H1 (cell line): Measurements from ENCODE around the gene DRC3. TPM values are rescaled to one million over a fixed set of nuclear protein-coding genes. Genes with fewer than 3 reads are reported as not detected.

Experiments
- CTCF ChIA-PET: fragments of 300-600 bp; sonication (Branson Sonifier 250); formaldehyde crosslinking; loops from one replicate; lab custom pipeline; 2021; ENCODE audit not compliant: partially characterized antibody; lab: Charles Lee
- POLR2A ChIA-PET: fragments of 300-600 bp; sonication (Branson Sonifier 250); formaldehyde crosslinking; loops from one replicate; lab custom pipeline; 2021; ENCODE audit warnings: inconsistent platforms; ENCODE audit not compliant: partially characterized antibody; lab: Charles Lee
- DNase-seq, 2 experiments: peaks; one replicate each; pipeline versions ENCODE4 v3.0.0 to v3.0.0-alpha.2; 2010 to 2022; ENCODE audit warnings: low spot score in 2 of 2, low read depth in 1 of 2, mixed read lengths in 1 of 2
- FAIRE-seq: peaks from 2 replicates; lab custom pipeline; 2011; peaks lifted over from hg19 to GRCh38; lab: Jason Lieb, UNC
- H2AFZ ChIP-seq: 2 replicates; pipeline ENCODE4 v1.8.1; 2012; ENCODE audit warnings: low read length, inconsistent platforms
- H2AK5ac ChIP-seq: 2 replicates; pipeline ENCODE4 v1.6.1; 2013; ENCODE audit warnings: low read depth, low read length
- H2BK120ac ChIP-seq: replicated peaks from 2 replicates; pipeline ENCODE3; 2013; ENCODE audit warnings: low read depth, low read length, inconsistent platforms
- H2BK12ac ChIP-seq: 2 replicates; pipeline ENCODE4 v1.6.1; 2013; ENCODE audit warnings: low read depth, low read length
- H2BK15ac ChIP-seq: 2 replicates; pipeline ENCODE4 v1.6.1; 2013; ENCODE audit warnings: low read length
- H2BK20ac ChIP-seq: 2 replicates; pipeline ENCODE4 v1.6.1; 2013; ENCODE audit warnings: low read length
- H2BK5ac ChIP-seq: 2 replicates; pipeline ENCODE4 v1.6.1; 2013; ENCODE audit warnings: low read depth, low read length
- H3K14ac ChIP-seq: 2 replicates; pipeline ENCODE4 v1.6.1; 2013; ENCODE audit warnings: inconsistent platforms; ENCODE audit not compliant: insufficient read length
- H3K18ac ChIP-seq: 2 replicates; pipeline ENCODE4 v1.6.1; 2013; ENCODE audit warnings: low read length; ENCODE audit errors: extremely low read depth
- H3K23ac ChIP-seq: 2 replicates; pipeline ENCODE4 v1.6.1; 2013; ENCODE audit warnings: inconsistent platforms; ENCODE audit not compliant: insufficient read length
- H3K23me2 ChIP-seq: 2 replicates; pipeline ENCODE4 v1.6.1; 2013; ENCODE audit warnings: low read depth, low read length
- H3K27ac ChIP-seq: 2 replicates; pipeline ENCODE4 v1.6.1; 2011; ENCODE audit warnings: low read depth, low read length, inconsistent platforms
- H3K27me3 ChIP-seq, 4 experiments: replicated peaks in 1 of 4; 1 replicate in 1 of 4; 2 replicates in 3 of 4; pipeline versions ENCODE4 v1.6.1 to v1.8.1; 2011 to 2013; ENCODE audit warnings: low read length in 3 of 4, mild to moderate bottlenecking in 3 of 4, inconsistent platforms in 2 of 4, mixed read lengths in 2 of 4, moderate library complexity in 1 of 4; ENCODE audit not compliant: control insufficient read depth in 3 of 4, insufficient read depth in 3 of 4; ENCODE audit errors: extremely low read depth in 1 of 4
- H3K36me3 ChIP-seq, 4 experiments: 2 replicates each; pipeline versions ENCODE4 v1.6.1 to v1.8.1; 2011 to 2013; ENCODE audit warnings: mild to moderate bottlenecking in 4 of 4, low read length in 3 of 4, moderate library complexity in 2 of 4, control low read depth in 1 of 4, inconsistent platforms in 1 of 4; ENCODE audit not compliant: insufficient read depth in 4 of 4, control insufficient read depth in 2 of 4
- H3K4ac ChIP-seq: replicated peaks from 2 replicates; pipeline ENCODE3; 2013; ENCODE audit warnings: low read length, low read depth, mixed read lengths, inconsistent platforms; ENCODE audit not compliant: insufficient read length
- H3K4me1 ChIP-seq, 4 experiments: replicated peaks in 1 of 4; 1 replicate in 1 of 4; 2 replicates in 3 of 4; pipeline versions ENCODE4 v1.6.1 to v1.8.1; 2011 to 2013; ENCODE audit warnings: low read length in 3 of 4, inconsistent platforms in 2 of 4, mixed read lengths in 1 of 4; ENCODE audit not compliant: insufficient read depth in 4 of 4, control insufficient read depth in 3 of 4
- H3K4me2 ChIP-seq, 2 experiments: 2 replicates each; pipeline versions ENCODE4 v1.6.1 to v1.8.1; 2011 to 2013; ENCODE audit warnings: low read depth in 2 of 2, low read length in 2 of 2, control low read depth in 1 of 2, inconsistent platforms in 1 of 2, mild to moderate bottlenecking in 1 of 2; ENCODE audit not compliant: insufficient read depth in 1 of 2
- H3K4me3 ChIP-seq, 4 experiments: fragments of 200-600, 300-600 bp in 1 of 4; sonication (generic), shearing (Covaris generic), sonication (Bioruptor Twin) in 1 of 4; 2 replicates each; pipeline versions ENCODE4 v1.5.1 to v1.8.1; 2011 to 2016; ENCODE audit warnings: low read length in 4 of 4, low read depth in 3 of 4, control low read depth in 2 of 4, inconsistent platforms in 2 of 4, mild to moderate bottlenecking in 2 of 4, mixed read lengths in 1 of 4, moderate library complexity in 1 of 4; ENCODE audit not compliant: insufficient read depth in 2 of 4; ENCODE audit errors: extremely low read depth in 1 of 4
- H3K56ac ChIP-seq: replicated peaks from 2 replicates; pipeline ENCODE3; 2013; ENCODE audit warnings: low read depth, mild to moderate bottlenecking, mixed read lengths, low read length, inconsistent platforms; ENCODE audit not compliant: insufficient read length
- H3K79me1 ChIP-seq: 2 replicates; pipeline ENCODE4 v1.6.1; 2013; ENCODE audit warnings: low read depth, low read length, control low read depth
- H3K79me2 ChIP-seq, 2 experiments: 2 replicates each; pipeline versions ENCODE4 v1.6.1 to v1.8.1; 2012 to 2013; ENCODE audit warnings: low read length in 2 of 2, mild to moderate bottlenecking in 2 of 2, inconsistent platforms in 1 of 2; ENCODE audit not compliant: insufficient read depth in 2 of 2, control insufficient read depth in 1 of 2
- H3K9ac ChIP-seq, 4 experiments: replicated peaks in 1 of 4; 1 replicate in 1 of 4; 2 replicates in 3 of 4; pipeline versions ENCODE4 v1.6.1 to v1.8.1; 2011 to 2013; ENCODE audit warnings: low read depth in 3 of 4, low read length in 3 of 4, control low read depth in 2 of 4, mild to moderate bottlenecking in 2 of 4, moderate library complexity in 2 of 4, inconsistent platforms in 1 of 4; ENCODE audit errors: extremely low read depth in 1 of 4
- H3K9me3 ChIP-seq, 2 experiments: 2 replicates each; pipeline versions ENCODE4 v1.6.1 to v1.8.1; 2012 to 2013; ENCODE audit warnings: mild to moderate bottlenecking in 2 of 2, moderate library complexity in 2 of 2, control low read depth in 1 of 2, inconsistent platforms in 1 of 2, low read depth in 1 of 2, low read length in 1 of 2, mixed read lengths in 1 of 2; ENCODE audit not compliant: insufficient read depth in 2 of 2
- H4K20me1 ChIP-seq, 2 experiments: replicated peaks in 1 of 2; 2 replicates each; pipeline versions ENCODE3 to v1.8.1; 2011 to 2013; ENCODE audit warnings: inconsistent platforms in 2 of 2, low read length in 2 of 2, mild to moderate bottlenecking in 1 of 2; ENCODE audit not compliant: insufficient read depth in 2 of 2, control insufficient read depth in 1 of 2
- H4K5ac ChIP-seq: 2 replicates; pipeline ENCODE4 v1.6.1; 2013; ENCODE audit warnings: low read length, low read depth, mixed read lengths, inconsistent platforms; ENCODE audit not compliant: insufficient read length
- H4K8ac ChIP-seq: 2 replicates; pipeline ENCODE4 v1.8.0; 2013; ENCODE audit warnings: mild to moderate bottlenecking, moderate library complexity, low read length, inconsistent platforms; ENCODE audit not compliant: insufficient read depth; ENCODE audit errors: extremely low read depth
- H4K91ac ChIP-seq: replicated peaks from 2 replicates; pipeline ENCODE3; 2013; ENCODE audit warnings: low read length, mixed read lengths, inconsistent platforms; ENCODE audit not compliant: insufficient read length
- ASH2L ChIP-seq: fragments of 200-600, 300-600 bp; sonication (generic); IDR thresholded peaks from one replicate; pipeline ENCODE4 v1.7.1; 2017; ENCODE audit warnings: low read length
- polyA plus RNA-seq, 7 experiments: library from polyadenylated mRNA; depleted of rRNA in 3 of 7; stranded (reverse) in 5 of 7; unstranded in 2 of 7; fragments of >200 nt in 5 of 7; fragments of 200-250 nt in 2 of 7; gene quantifications; 1 replicate in 5 of 7; 2 replicates in 1 of 7; 4 replicates in 1 of 7; pipeline versions ENCODE4 v1.2.1 to v1.2.3, GENCODE V29; 2011 to 2013; ENCODE audit warnings: missing spikeins in 2 of 7, mixed read lengths in 2 of 7
- total RNA-seq: library from RNA; stranded (reverse); fragmentation: NEBNext Ultra II Directional; extraction: Animal tissue kit (Norgen Biotek cat#: 25700); gene quantifications from 2 replicates; pipeline ENCODE4 v1.2.1, GENCODE V29; 2021

The DRC3 gene
- total and polyA plus RNA-seq, 2 of the 8 experiments (the other 6 are each of a cell fraction or from before 2014, with no cell fraction given), result 0.59 TPM; not detected in 1

GRCh38 chr17:17930674-17931073, 42.0 kb upstream of the DRC3 start:
- H2BK12ac ChIP-seq, result no peak overlapping the region
- no peak overlapping the region for H2BK5ac ChIP-seq
- H2BK15ac ChIP-seq, result no peak overlapping the region
- H3K18ac ChIP-seq, result no peak overlapping the region
- H4K8ac ChIP-seq, result no peak overlapping the region
- no peak for TF ChIP-seq ASH2L
- TF ChIP-seq, all 59 proteins: peak for 0
- Histone ChIP-seq H3K27me3 (0 out of 7 replicates have a peak, but pooled peaks cover 0 to 2% (median 0%) of the 10 kb centered on the region in 4 experiments), H4K20me1 (no peaks in the 10 kb centered on the region), H3K27ac (no peak overlapping the region), H2AFZ (no peak overlapping the region), H3K79me1 (no peaks in the 10 kb centered on the region), H3K36me3 (no peaks in the 10 kb centered on the region), H3K23ac (no peak overlapping the region), H3K9ac (no peak overlapping the region), H3K4ac (no peak overlapping the region), H3K14ac (no peak overlapping the region), H2BK120ac (no peak overlapping the region), H4K91ac (no peak overlapping the region), H3K4me2 (no peak overlapping the region), H3K4me3 (no peak overlapping the region), H3K4me1 (peaks cover 0 to 12% (median 1%) of the 10 kb centered on the region in 4 experiments; a peak in 3 of 7 replicates), H4K5ac (no peak overlapping the region), H3K79me2 (no peaks in the 10 kb centered on the region), H3K56ac (no peak overlapping the region), H3K23me2 (no peaks in the 10 kb centered on the region), H3K9me3 (no peaks in the 10 kb centered on the region), H2BK20ac (no peak overlapping the region), H2AK5ac (no peak overlapping the region)
- POLR2A ChIA-PET, result interaction anchor here (0.8 kb wide), 1 partner anchor 10 kb away, joined by 3 read pairs; no protein-coding TSS in a partner anchor
- DNase-seq (no peak), FAIRE-seq (no peak)
- CTCF ChIA-PET, result interaction anchor here (1.2 to 2.6 kb wide), 3 partner anchors 13 to 39 kb away, joined by 3 to 9 read pairs (median 4); no protein-coding TSS in a partner anchor
